CD4-positive, alpha-beta memory T cell (primary cell): ENCODE data around the gene WASL. TPM values are rescaled to one million over a fixed set of nuclear protein-coding genes. Genes with fewer than 3 reads are reported as not detected.

ENCODE experiments used
- CTCF ChIA-PET: fragments of 350-600 bp; sonication (Branson Sonifier 250); formaldehyde crosslinking; loops from one replicate; lab custom pipeline; 2021; ENCODE audit warnings: inconsistent platforms; ENCODE audit not compliant: partially characterized antibody; lab: Charles Lee
- POLR2A ChIA-PET: fragments of 350-600 bp; sonication (Branson Sonifier 250); formaldehyde crosslinking; loops from one replicate; lab custom pipeline; 2021; ENCODE audit not compliant: partially characterized antibody; lab: Charles Lee
- DNase-seq, 5 donors: peaks; one replicate each; pipeline versions ENCODE4 v3.0.0 to v3.0.0-alpha.2; 2020 to 2022; ENCODE audit warnings: mixed read lengths in 1 of 5
- H3K27ac ChIP-seq: one replicate; pipeline ENCODE4 v1.7.0; 2013; ENCODE audit warnings: low read depth, low read length
- H3K27me3 ChIP-seq: 2 replicates; pipeline ENCODE4 v1.7.0; 2013; ENCODE audit warnings: mild to moderate bottlenecking, low read length, moderate library complexity; ENCODE audit not compliant: insufficient read depth
- H3K36me3 ChIP-seq: 2 replicates; pipeline ENCODE4 v1.7.0; 2013; ENCODE audit warnings: mild to moderate bottlenecking, low read length, moderate library complexity; ENCODE audit not compliant: insufficient read depth
- H3K4me1 ChIP-seq: 2 replicates; pipeline ENCODE4 v1.7.0; 2013; ENCODE audit warnings: mild to moderate bottlenecking, low read length, moderate library complexity; ENCODE audit not compliant: insufficient read depth
- H3K4me3 ChIP-seq, 2 donors: one replicate each; pipeline ENCODE4 v1.7.0; 2013; ENCODE audit warnings: low read length in 2 of 2, mild to moderate bottlenecking in 1 of 2
- H3K9me3 ChIP-seq, 2 donors: one replicate each; pipeline ENCODE4 v1.7.0; 2013; ENCODE audit warnings: low read length in 2 of 2, control low read depth in 1 of 2; ENCODE audit not compliant: control insufficient read depth in 1 of 2
- H3K27ac Mint-ChIP-seq, 7 donors: one replicate each; pipeline ENCODE4 v1.8.0; 2020 to 2021; ENCODE audit warnings: mixed read lengths in 7 of 7, mild to moderate bottlenecking in 6 of 7, inconsistent platforms in 3 of 7, moderate library complexity in 3 of 7
- H3K27me3 Mint-ChIP-seq, 2 donors: one replicate each; pipeline ENCODE4 v1.8.0; 2020 to 2021; ENCODE audit warnings: mixed read lengths in 2 of 2
- H3K36me3 Mint-ChIP-seq, 2 donors: one replicate each; pipeline ENCODE4 v1.8.0; 2020 to 2021; ENCODE audit warnings: mixed read lengths in 2 of 2, inconsistent platforms in 1 of 2, mild to moderate bottlenecking in 1 of 2
- H3K4me1 Mint-ChIP-seq, 4 donors: one replicate each; pipeline ENCODE4 v1.8.0; 2020 to 2021; ENCODE audit warnings: mixed read lengths in 4 of 4, mild to moderate bottlenecking in 1 of 4
- H3K4me3 Mint-ChIP-seq, 8 donors: one replicate each; pipeline ENCODE4 v1.8.0; 2020 to 2021; ENCODE audit warnings: mixed read lengths in 8 of 8, mild to moderate bottlenecking in 7 of 8, moderate library complexity in 6 of 8, inconsistent platforms in 3 of 8
- H3K9me3 Mint-ChIP-seq, 8 donors: one replicate each; pipeline ENCODE4 v1.8.0; 2020 to 2021; ENCODE audit warnings: mixed read lengths in 8 of 8, mild to moderate bottlenecking in 5 of 8, inconsistent platforms in 3 of 8, moderate library complexity in 1 of 8
- intact Hi-C: fragments of 100-400 bp; cut with micrococcal nuclease; formaldehyde crosslinking; loops from one replicate; pipeline ENCODE4 v1.15.1; 2023
- polyA plus RNA-seq, 2 donors: library from polyadenylated mRNA; unstranded; fragments of 300-500 nt; fragmentation: Illumina TruSeq; gene quantifications; one replicate each; pipeline ENCODE4 v1.2.3, GENCODE V29; 2021
- total RNA-seq, 2 experiments: library from RNA; stranded (reverse); gene quantifications; one replicate each; pipeline ENCODE4 v1.2.3, GENCODE V29; 2021

WASL gene
- total and polyA plus RNA-seq, 4 experiments from 2014 or later, result 1.9 to 13.5 (median 7.8) TPM

- POLR2A ChIA-PET, result interaction anchor here (1.0 to 3.2 kb wide), 4 partner anchors 10 to 190 kb away, joined by 3 to 37 read pairs (median 6); partner anchors contain the start of gene NDUFA5
- H3K4me3 ChIP-seq, result peak overlapping the region; percentile 68 to 85
- H3K27me3 ChIP-seq, result no peaks in the 10 kb centered on the region
- H3K27ac Mint-ChIP-seq, result peak overlapping the region; percentile 70 to 96 (median 94)
- H3K9me3 ChIP-seq, result no peaks in the 10 kb centered on the region
- peak overlapping the region; percentile 84 for H3K27ac ChIP-seq
- intact Hi-C loops, result loop anchor here (2.0 to 5.0 kb wide), 4 partner anchors 17 to 1185 kb away; partner anchors contain the start of gene IQUB
- no peaks in the 10 kb centered on the region for H3K9me3 Mint-ChIP-seq
- peaks cover 63% of the 10 kb centered on the region for H3K4me1 ChIP-seq
- H3K4me3 Mint-ChIP-seq, result peak overlapping the region; percentile 88 to 98 (median 94)
- no peaks in the 10 kb centered on the region for H3K36me3 ChIP-seq
- H3K27me3 Mint-ChIP-seq, result no peaks in the 10 kb centered on the region
- CTCF ChIA-PET, result interaction anchor here (1.8 kb wide), 1 partner anchor 44 kb away, joined by 6 read pairs; no protein-coding TSS in a partner anchor
- DNase-seq, result peak in 4 of 5 donors; percentile 8 to 62 (median 13)
- peaks cover 51 to 69% (median 61%) of the 10 kb centered on the region in 4 donors for H3K4me1 Mint-ChIP-seq
- peaks cover 0 to 11% of the 10 kb centered on the region in 2 donors for H3K36me3 Mint-ChIP-seq
Measured at GRCh38 chr7:123747620-123748141, 1.1 kb downstream of the WASL start.

- ChIA-PET POLR2A (interaction anchor here (3.2 kb wide), 1 partner anchor 189 kb away, joined by 37 read pairs; the partner anchor contains the start of gene NDUFA5), CTCF (no interaction called here)
- H3K4me3 ChIP-seq, result peak overlapping the region; percentile 68 to 85
Measured at GRCh38 chr7:123746931-123747488, 1.8 kb downstream of the WASL start.

GRCh38 chr7:123746055-123746454 lies 2.7 kb downstream of the WASL start:
- CTCF ChIA-PET, result no interaction called here
- Histone ChIP-seq H3K4me1 (peaks cover 72% of the 10 kb centered on the region), H3K4me3 (no peak overlapping the region), H3K27ac (no peak overlapping the region), H3K36me3 (no peaks in the 10 kb centered on the region), H3K9me3 (no peaks in the 10 kb centered on the region), H3K27me3 (no peaks in the 10 kb centered on the region)
- peaks cover 0 to 11% of the 10 kb centered on the region in 2 donors for H3K36me3 Mint-ChIP-seq
- POLR2A ChIA-PET, result no interaction called here
- H3K4me1 Mint-ChIP-seq, result peaks cover 48 to 75% (median 59%) of the 10 kb centered on the region in 4 donors
- H3K9me3 Mint-ChIP-seq, result no peaks in the 10 kb centered on the region
- no peak for DNase-seq
- H3K4me3 Mint-ChIP-seq, result peak overlapping the region; percentile 47 to 98 (median 94)
- H3K27me3 Mint-ChIP-seq, result no peaks in the 10 kb centered on the region
- peak overlapping the region in 2 of 7 donors; percentile 15 to 96 for H3K27ac Mint-ChIP-seq
- intact Hi-C loops, result loop anchor here (2.0 to 5.0 kb wide), 3 partner anchors 15 to 1186 kb away; no protein-coding TSS in a partner anchor

More at GRCh38 chr7:123746931-123747488, 1.8 kb downstream of the WASL start:
- peaks cover 52 to 74% (median 64%) of the 10 kb centered on the region in 4 donors for H3K4me1 Mint-ChIP-seq
- no peaks in the 10 kb centered on the region for H3K36me3 ChIP-seq
- H3K9me3 ChIP-seq, result no peaks in the 10 kb centered on the region
- no peak for DNase-seq
- H3K27me3 ChIP-seq, result no peaks in the 10 kb centered on the region
- intact Hi-C loops, result loop anchor here (2.0 to 5.0 kb wide), 3 partner anchors 16 to 1185 kb away; no protein-coding TSS in a partner anchor
- peaks cover 0 to 11% of the 10 kb centered on the region in 2 donors for H3K36me3 Mint-ChIP-seq
- peak overlapping the region; percentile 84 for H3K27ac ChIP-seq
- H3K9me3 Mint-ChIP-seq, result no peaks in the 10 kb centered on the region
- H3K27me3 Mint-ChIP-seq, result no peaks in the 10 kb centered on the region
- H3K4me1 ChIP-seq, result peaks cover 70% of the 10 kb centered on the region
- H3K4me3 Mint-ChIP-seq, result peak overlapping the region; percentile 88 to 98 (median 94)
- peak overlapping the region in 6 of 7 donors; percentile 22 to 96 (median 94) for H3K27ac Mint-ChIP-seq

GRCh38 chr7:123745437-123745836 lies 3.4 kb downstream of the WASL start:
- no peak overlapping the region for H3K27ac ChIP-seq
- peaks cover 52 to 72% (median 63%) of the 10 kb centered on the region in 4 donors for H3K4me1 Mint-ChIP-seq
- no peaks in the 10 kb centered on the region for H3K9me3 Mint-ChIP-seq
- H3K36me3 Mint-ChIP-seq, result peaks cover 0 to 11% of the 10 kb centered on the region in 2 donors
- no peaks in the 10 kb centered on the region for H3K9me3 ChIP-seq
- H3K27me3 Mint-ChIP-seq, result no peaks in the 10 kb centered on the region
- ChIA-PET POLR2A (no interaction called here), CTCF (no interaction called here)
- H3K36me3 ChIP-seq, result no peaks in the 10 kb centered on the region
- intact Hi-C loops, result loop anchor here (5.0 kb wide), 2 partner anchors 33 to 1187 kb away; no protein-coding TSS in a partner anchor
- H3K4me3 ChIP-seq, result no peak overlapping the region
- H3K4me1 ChIP-seq, result peaks cover 76% of the 10 kb centered on the region
- no peaks in the 10 kb centered on the region for H3K27me3 ChIP-seq
- no peak for DNase-seq
- H3K4me3 Mint-ChIP-seq, result peak overlapping the region in 3 of 8 donors; percentile 1 to 23 (median 12)
- no peak overlapping the region for H3K27ac Mint-ChIP-seq

- CTCF ChIA-PET, result interaction anchor here (1.7 kb wide), 1 partner anchor 17 kb away, joined by 4 read pairs; no protein-coding TSS in a partner anchor
- H3K27me3 ChIP-seq, result no peaks in the 10 kb centered on the region
- Mint-ChIP-seq H3K9me3 (no peaks in the 10 kb centered on the region), H3K4me1 (peaks cover 51 to 71% (median 60%) of the 10 kb centered on the region in 4 donors), H3K27ac (no peak overlapping the region), H3K4me3 (peak overlapping the region in 2 of 8 donors; percentile 12 to 17), H3K27me3 (no peaks in the 10 kb centered on the region), H3K36me3 (peaks cover 0 to 10% of the 10 kb centered on the region in 2 donors)
- POLR2A ChIA-PET, result no interaction called here
- peaks cover 71% of the 10 kb centered on the region for H3K4me1 ChIP-seq
- no peaks in the 10 kb centered on the region for H3K9me3 ChIP-seq
- intact Hi-C loops, result no loop called here
- H3K27ac ChIP-seq, result no peak overlapping the region
- DNase-seq, result no peak
- H3K36me3 ChIP-seq, result no peaks in the 10 kb centered on the region
- no peak overlapping the region for H3K4me3 ChIP-seq
Measured at GRCh38 chr7:123744416-123744815, 4.4 kb downstream of the WASL start.

GRCh38 chr7:123741940-123742339 lies 6.9 kb downstream of the WASL start:
- no peak overlapping the region for H3K27ac Mint-ChIP-seq
- Histone ChIP-seq H3K9me3 (no peaks in the 10 kb centered on the region), H3K36me3 (no peaks in the 10 kb centered on the region), H3K4me3 (no peak overlapping the region), H3K4me1 (peaks cover 59% of the 10 kb centered on the region), H3K27me3 (no peaks in the 10 kb centered on the region), H3K27ac (no peak overlapping the region)
- intact Hi-C loops, result no loop called here
- ChIA-PET POLR2A (no interaction called here), CTCF (no interaction called here)
- H3K36me3 Mint-ChIP-seq, result peaks cover 4 to 9% of the 10 kb centered on the region in 2 donors
- no peaks in the 10 kb centered on the region for H3K27me3 Mint-ChIP-seq
- H3K4me1 Mint-ChIP-seq, result peaks cover 46 to 63% (median 58%) of the 10 kb centered on the region in 4 donors
- no peak overlapping the region for H3K4me3 Mint-ChIP-seq
- no peak for DNase-seq
- H3K9me3 Mint-ChIP-seq, result peaks cover 0 to 3% (median 2%) of the 10 kb centered on the region in 8 donors

- peaks cover 35% of the 10 kb centered on the region for H3K4me1 ChIP-seq
- no peak for DNase-seq
- H3K27ac Mint-ChIP-seq, result no peak overlapping the region
- H3K27ac ChIP-seq, result no peak overlapping the region
- POLR2A ChIA-PET, result no interaction called here
- intact Hi-C loops, result no loop called here
- no peak overlapping the region for H3K4me3 ChIP-seq
- H3K9me3 ChIP-seq, result no peaks in the 10 kb centered on the region
- no peaks in the 10 kb centered on the region for H3K27me3 ChIP-seq
- H3K36me3 ChIP-seq, result no peaks in the 10 kb centered on the region
- CTCF ChIA-PET, result interaction anchor here (0.9 kb wide), 1 partner anchor 62 kb away, joined by 4 read pairs; no protein-coding TSS in a partner anchor
- peaks cover 19 to 26% of the 10 kb centered on the region in 2 donors for H3K36me3 Mint-ChIP-seq
- peak overlapping the region in 1 of 8 donors; percentile 14 for H3K4me3 Mint-ChIP-seq
- H3K27me3 Mint-ChIP-seq, result no peaks in the 10 kb centered on the region
- peaks cover 2 to 30% (median 15%) of the 10 kb centered on the region in 8 donors for H3K9me3 Mint-ChIP-seq
- H3K4me1 Mint-ChIP-seq, result peaks cover 32 to 47% (median 39%) of the 10 kb centered on the region in 4 donors
Measured at GRCh38 chr7:123738808-123739207, 10.0 kb downstream of the WASL start.
